ENCODE results near the gene PCK2. TPM values are rescaled to one million over a fixed set of nuclear protein-coding genes. Genes with fewer than 3 reads are reported as not detected.

PCK2 gene
- total RNA-seq, 2 donors from 2014 or later: 11.4 to 16.9 TPM

DNA sequence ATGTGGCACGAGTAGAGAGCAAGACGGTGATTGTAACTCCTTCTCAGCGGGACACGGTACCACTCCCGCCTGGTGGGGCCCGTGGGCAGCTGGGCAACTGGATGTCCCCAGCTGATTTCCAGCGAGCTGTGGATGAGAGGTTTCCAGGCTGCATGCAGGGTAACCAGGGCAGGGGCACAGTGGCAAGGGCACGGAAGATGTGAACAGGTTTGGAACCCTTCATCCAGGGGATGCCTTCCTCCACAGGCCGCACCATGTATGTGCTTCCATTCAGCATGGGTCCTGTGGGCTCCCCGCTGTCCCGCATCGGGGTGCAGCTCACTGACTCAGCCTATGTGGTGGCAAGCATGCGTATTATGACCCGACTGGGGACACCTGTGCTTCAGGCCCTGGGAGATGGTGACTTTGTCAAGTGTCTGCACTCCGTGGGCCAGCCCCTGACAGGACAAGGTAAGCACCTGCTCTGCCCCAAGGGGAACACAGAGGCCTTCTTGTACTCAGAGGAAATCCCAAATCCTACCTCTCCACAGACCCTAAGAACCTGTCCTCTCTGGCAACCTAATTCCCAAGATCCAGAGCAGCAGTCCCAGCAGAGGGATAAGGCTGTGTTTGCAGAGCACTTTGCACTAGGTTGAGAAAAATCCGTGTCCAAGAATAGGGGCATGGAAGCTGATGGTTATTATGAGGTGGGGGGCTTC, 4.3 kb downstream of the PCK2 start:
- no peaks in the 10 kb centered on the region for H3K36me3 ChIP-seq
- H3K27ac ChIP-seq: no peak overlapping the region
- peaks cover 4 to 15% of the 10 kb centered on the region in 2 donors for H3K4me1 ChIP-seq (ENCODE audit: control insufficient read depth in 1 of 2, low read depth in 2 of 2)
- DNase-seq (ENCODE audit: low spot score) (no peak), ATAC-seq (ENCODE audit: insufficient number of reproducible peaks, low FRiP score, low read depth) (no peak)
- TF ChIP-seq, protein P1, sequence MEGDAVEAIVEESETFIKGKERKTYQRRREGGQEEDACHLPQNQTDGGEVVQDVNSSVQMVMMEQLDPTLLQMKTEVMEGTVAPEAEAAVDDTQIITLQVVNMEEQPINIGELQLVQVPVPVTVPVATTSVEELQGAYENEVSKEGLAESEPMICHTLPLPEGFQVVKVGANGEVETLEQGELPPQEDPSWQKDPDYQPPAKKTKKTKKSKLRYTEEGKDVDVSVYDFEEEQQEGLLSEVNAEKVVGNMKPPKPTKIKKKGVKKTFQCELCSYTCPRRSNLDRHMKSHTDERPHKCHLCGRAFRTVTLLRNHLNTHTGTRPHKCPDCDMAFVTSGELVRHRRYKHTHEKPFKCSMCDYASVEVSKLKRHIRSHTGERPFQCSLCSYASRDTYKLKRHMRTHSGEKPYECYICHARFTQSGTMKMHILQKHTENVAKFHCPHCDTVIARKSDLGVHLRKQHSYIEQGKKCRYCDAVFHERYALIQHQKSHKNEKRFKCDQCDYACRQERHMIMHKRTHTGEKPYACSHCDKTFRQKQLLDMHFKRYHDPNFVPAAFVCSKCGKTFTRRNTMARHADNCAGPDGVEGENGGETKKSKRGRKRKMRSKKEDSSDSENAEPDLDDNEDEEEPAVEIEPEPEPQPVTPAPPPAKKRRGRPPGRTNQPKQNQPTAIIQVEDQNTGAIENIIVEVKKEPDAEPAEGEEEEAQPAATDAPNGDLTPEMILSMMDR (IDR thresholded peaks at IDR 0.05): no peak
- no peaks in the 10 kb centered on the region for H3K9me3 ChIP-seq
- H3K27me3 ChIP-seq (replicated peaks; ENCODE audit: insufficient read depth): no peaks in the 10 kb centered on the region
- H3K4me3 ChIP-seq: no peak overlapping the region

DNA sequence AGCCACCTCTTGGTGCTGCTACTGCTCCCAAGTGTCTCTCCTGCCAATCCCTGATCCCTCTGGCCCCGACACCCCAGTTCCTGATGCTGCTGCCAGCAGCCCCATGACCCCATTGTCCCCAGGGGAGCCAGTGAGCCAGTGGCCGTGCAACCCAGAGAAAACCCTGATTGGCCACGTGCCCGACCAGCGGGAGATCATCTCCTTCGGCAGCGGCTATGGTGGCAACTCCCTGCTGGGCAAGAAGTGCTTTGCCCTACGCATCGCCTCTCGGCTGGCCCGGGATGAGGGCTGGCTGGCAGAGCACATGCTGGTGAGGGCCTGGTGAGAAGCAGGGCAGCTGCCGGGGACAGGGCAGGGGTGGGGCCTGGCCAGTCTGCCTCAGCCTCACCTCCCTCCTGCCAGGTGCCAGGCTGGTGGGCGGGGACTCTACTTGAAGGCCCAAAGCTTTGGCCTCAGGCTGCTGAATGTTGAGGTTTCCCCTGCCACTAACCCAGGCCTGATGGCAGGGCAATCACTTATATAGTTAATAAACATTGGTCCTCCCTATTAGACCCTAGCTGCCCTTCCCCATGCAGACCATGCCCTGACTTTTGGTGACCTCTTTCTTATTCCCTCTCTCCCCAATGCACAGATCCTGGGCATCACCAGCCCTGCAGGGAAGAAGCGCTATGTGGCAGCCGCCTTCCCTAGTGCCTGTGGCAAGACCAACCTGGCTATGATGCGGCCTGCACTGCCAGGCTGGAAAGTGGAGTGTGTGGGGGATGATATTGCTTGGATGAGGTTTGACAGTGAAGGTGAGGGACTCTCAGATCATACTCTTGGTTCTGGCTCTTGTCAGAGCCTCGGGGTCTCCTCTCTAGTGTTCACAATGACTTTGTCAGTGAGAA, 5.1 kb downstream of the PCK2 start:
- Histone ChIP-seq H3K36me3 (no peaks in the 10 kb centered on the region), H3K4me3 (no peak overlapping the region), H3K4me1 (ENCODE audit: control insufficient read depth in 1 of 2, low read depth in 2 of 2) (peaks cover 0 to 11% of the 10 kb centered on the region in 2 donors), H3K9me3 (no peaks in the 10 kb centered on the region), H3K27ac (no peak overlapping the region), H3K27me3 (replicated peaks; ENCODE audit: insufficient read depth) (no peaks in the 10 kb centered on the region)
- DNase-seq (ENCODE audit: low spot score) (no peak), ATAC-seq (ENCODE audit: insufficient number of reproducible peaks, low FRiP score, low read depth) (no peak)
- TF ChIP-seq, protein P1 (IDR thresholded peaks at IDR 0.05): no peak

DNA sequence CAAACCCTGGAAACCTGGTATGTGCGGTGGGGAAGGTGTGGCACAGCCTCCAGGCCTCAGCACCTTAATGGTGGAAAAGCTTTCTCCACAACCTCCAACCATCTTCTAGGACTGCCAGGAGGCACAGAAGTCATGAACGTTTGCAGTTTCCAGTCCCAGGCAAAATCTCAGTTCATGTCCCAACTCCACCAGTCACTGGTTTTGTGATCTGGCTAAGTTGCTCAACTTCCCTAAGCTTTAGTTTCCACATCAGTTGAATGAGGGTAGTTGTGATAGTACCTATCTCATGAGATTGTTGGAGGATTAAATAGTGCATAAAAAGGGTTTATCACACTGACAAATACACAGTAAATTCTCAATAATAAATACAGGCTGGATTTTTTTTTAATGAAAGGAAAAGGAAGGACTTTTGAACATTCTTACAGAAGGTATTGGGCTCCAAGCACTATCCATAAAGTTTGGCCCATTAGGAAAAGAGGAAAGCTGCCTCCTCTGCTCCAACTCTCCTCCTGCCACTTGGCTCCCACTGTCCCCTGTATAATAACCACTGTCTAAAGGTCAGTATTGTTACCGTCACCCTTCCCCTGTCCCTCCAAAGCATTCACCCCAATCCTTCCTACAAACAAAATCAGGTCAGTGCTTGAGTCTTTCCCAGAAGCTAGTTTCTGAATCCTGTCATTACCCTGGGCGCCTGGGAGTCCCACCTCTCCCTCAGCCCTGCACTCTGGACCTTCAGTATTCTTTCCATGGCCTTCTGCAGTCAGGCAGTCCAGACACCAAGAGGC, 6.3 kb downstream of the PCK2 start:
- Histone ChIP-seq H3K27me3 (replicated peaks; ENCODE audit: insufficient read depth) (no peaks in the 10 kb centered on the region), H3K4me1 (ENCODE audit: control insufficient read depth in 1 of 2, low read depth in 2 of 2) (peaks cover 0 to 5% of the 10 kb centered on the region in 2 donors), H3K4me3 (no peak overlapping the region), H3K36me3 (no peaks in the 10 kb centered on the region), H3K27ac (no peak overlapping the region), H3K9me3 (no peaks in the 10 kb centered on the region)
- TF ChIP-seq, protein P1 (IDR thresholded peaks at IDR 0.05): no peak
- ATAC-seq (ENCODE audit: insufficient number of reproducible peaks, low FRiP score, low read depth) (no peak), DNase-seq (ENCODE audit: low spot score) (no peak)

DNA sequence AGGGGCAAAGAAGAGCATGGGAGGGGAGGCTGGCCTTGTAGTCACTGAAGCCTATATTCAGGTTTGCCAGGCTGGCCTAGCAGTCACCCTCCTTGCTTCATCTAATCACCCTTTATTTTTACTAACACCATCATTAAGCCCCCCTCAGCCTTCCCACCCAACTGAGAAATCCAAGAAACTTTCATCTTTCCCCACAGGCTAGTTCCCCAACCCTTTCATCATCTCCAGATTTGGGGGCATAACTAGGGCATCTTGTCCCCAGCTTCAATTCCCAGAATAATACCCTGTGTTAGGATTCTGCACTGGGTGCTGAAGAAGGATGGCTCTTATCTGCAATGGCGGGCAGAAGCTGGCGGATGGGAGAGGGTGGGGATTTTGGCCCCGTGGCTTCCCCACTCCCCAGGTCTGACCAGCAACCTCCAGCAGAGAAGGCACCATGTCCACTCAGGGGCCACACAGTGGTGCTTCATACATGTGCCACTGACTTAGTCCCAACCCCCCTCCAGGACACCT, 6.9 kb downstream of the PCK2 start:
- Histone ChIP-seq H3K27me3 (replicated peaks; ENCODE audit: insufficient read depth) (no peaks in the 10 kb centered on the region), H3K9me3 (no peaks in the 10 kb centered on the region), H3K36me3 (no peaks in the 10 kb centered on the region), H3K27ac (no peak overlapping the region), H3K4me3 (no peak overlapping the region), H3K4me1 (ENCODE audit: control insufficient read depth in 1 of 2, low read depth in 2 of 2) (no peaks in the 10 kb centered on the region)
- DNase-seq (ENCODE audit: low spot score) (no peak), ATAC-seq (ENCODE audit: insufficient number of reproducible peaks, low FRiP score, low read depth) (no peak)
- TF ChIP-seq, protein P1 (IDR thresholded peaks at IDR 0.05): no peak
